Mesenchymal stem cell (in vitro differentiated cells and primary cell): ENCODE data around the gene C2CD4C.
A peak's percentile ranks its signal among the peaks of the same experiment; 100 is the strongest.

Experiments used
- DNase-seq: peaks from one replicate; pipeline ENCODE4 v3.0.0-alpha.2; 2013
- H2AFZ ChIP-seq: one replicate; pipeline ENCODE4 v1.6.1; 2013; ENCODE audit warnings: low read depth, mild to moderate bottlenecking, control low read depth, inconsistent platforms, low read length, moderate library complexity
- H2AK5ac ChIP-seq: 2 replicates; pipeline ENCODE4 v1.6.1; 2013; ENCODE audit warnings: low read length, moderate library complexity, mild to moderate bottlenecking, inconsistent platforms; ENCODE audit not compliant: severe bottlenecking
- H2BK120ac ChIP-seq: one replicate; pipeline ENCODE4 v1.6.1; 2013; ENCODE audit warnings: low read depth, mild to moderate bottlenecking, inconsistent platforms, low read length, moderate library complexity
- H2BK12ac ChIP-seq, 2 experiments: one replicate each; pipeline ENCODE4 v1.6.1; 2013; ENCODE audit warnings: inconsistent platforms in 2 of 2, low read length in 2 of 2, mild to moderate bottlenecking in 2 of 2, moderate library complexity in 2 of 2, control low read depth in 1 of 2
- H2BK15ac ChIP-seq: one replicate; pipeline ENCODE4 v1.6.1; 2013; ENCODE audit warnings: mild to moderate bottlenecking, low read depth, inconsistent platforms; ENCODE audit not compliant: poor library complexity, severe bottlenecking
- H2BK5ac ChIP-seq: 2 replicates; pipeline ENCODE4 v1.6.1; 2013; ENCODE audit warnings: low read depth, mild to moderate bottlenecking, low read length, control low read depth, inconsistent platforms; ENCODE audit not compliant: poor library complexity, severe bottlenecking
- H3K14ac ChIP-seq, 2 experiments: one replicate each; pipeline ENCODE4 v1.6.1; 2013; ENCODE audit warnings: inconsistent platforms in 2 of 2, low read length in 2 of 2, control low read depth in 1 of 2, mild to moderate bottlenecking in 1 of 2, moderate library complexity in 1 of 2
- H3K18ac ChIP-seq, 2 experiments: one replicate each; pipeline ENCODE4 v1.6.1; 2013; ENCODE audit warnings: inconsistent platforms in 2 of 2, low read length in 2 of 2, control low read depth in 1 of 2, low read depth in 1 of 2, mild to moderate bottlenecking in 1 of 2
- H3K23ac ChIP-seq, 2 experiments: one replicate each; pipeline ENCODE4 v1.6.1; 2013; ENCODE audit warnings: inconsistent platforms in 2 of 2, low read length in 2 of 2, mild to moderate bottlenecking in 2 of 2, moderate library complexity in 2 of 2, control low read depth in 1 of 2
- H3K27ac ChIP-seq: 2 replicates; pipeline ENCODE4 v1.5.1; 2013; ENCODE audit warnings: mild to moderate bottlenecking, moderate library complexity, low read length, control low read depth, inconsistent platforms; ENCODE audit not compliant: poor library complexity, severe bottlenecking
- H3K27me3 ChIP-seq, 2 experiments: 2 replicates each; pipeline versions ENCODE4 v1.6.1 to v1.7.0; 2013; ENCODE audit warnings: low read length in 2 of 2, mild to moderate bottlenecking in 2 of 2, moderate library complexity in 2 of 2, control low read depth in 1 of 2, inconsistent platforms in 1 of 2; ENCODE audit not compliant: control insufficient read depth in 1 of 2, insufficient read depth in 1 of 2
- H3K36me3 ChIP-seq, 2 experiments: 2 replicates each; pipeline versions ENCODE4 v1.6.1 to v1.7.0; 2013; ENCODE audit warnings: low read length in 2 of 2, control low read depth in 1 of 2, inconsistent platforms in 1 of 2, low read depth in 1 of 2, mild to moderate bottlenecking in 1 of 2; ENCODE audit not compliant: insufficient read depth in 2 of 2, control insufficient read depth in 1 of 2
- H3K4ac ChIP-seq, 2 experiments: one replicate each; pipeline ENCODE4 v1.6.1; 2013; ENCODE audit warnings: inconsistent platforms in 2 of 2, low read length in 2 of 2, mild to moderate bottlenecking in 2 of 2, moderate library complexity in 2 of 2, control low read depth in 1 of 2, low read depth in 1 of 2
- H3K4me1 ChIP-seq: 2 replicates; pipeline ENCODE4 v1.6.1; 2013; ENCODE audit warnings: low read depth, low read length, control low read depth; ENCODE audit not compliant: control insufficient read depth, insufficient read depth
- H3K4me2 ChIP-seq: 2 replicates; pipeline ENCODE4 v1.6.1; 2013; ENCODE audit warnings: low read length, mild to moderate bottlenecking, inconsistent platforms; ENCODE audit not compliant: poor library complexity, severe bottlenecking
- H3K4me3 ChIP-seq, 2 experiments: 2 replicates each; pipeline versions ENCODE4 v1.5.1 to v1.7.0; 2013; ENCODE audit warnings: low read length in 2 of 2, mild to moderate bottlenecking in 2 of 2, control low read depth in 1 of 2, low read depth in 1 of 2; ENCODE audit not compliant: insufficient read depth in 1 of 2
- H3K79me1 ChIP-seq: replicated peaks from 2 replicates; pipeline ENCODE4 v1.6.1; 2013; ENCODE audit warnings: mild to moderate bottlenecking, control low read depth, low read length, inconsistent platforms; ENCODE audit not compliant: poor library complexity, severe bottlenecking
- H3K9ac ChIP-seq: 2 replicates; pipeline ENCODE4 v1.7.0; 2013; ENCODE audit warnings: mild to moderate bottlenecking, low read length, moderate library complexity
- H3K9me3 ChIP-seq: 2 replicates; pipeline ENCODE4 v1.7.0; 2013; ENCODE audit warnings: mild to moderate bottlenecking, low read length; ENCODE audit not compliant: control insufficient read depth
- H4K8ac ChIP-seq: one replicate; pipeline ENCODE4 v1.6.1; 2013; ENCODE audit warnings: inconsistent platforms, mild to moderate bottlenecking, low read length, moderate library complexity
- H4K91ac ChIP-seq: one replicate; pipeline ENCODE4 v1.6.1; 2013; ENCODE audit warnings: mild to moderate bottlenecking, low read length, inconsistent platforms
- WGBS: methylation state at CpG from one replicate; pipeline ENCODE4 v1.1.7; 2013; ENCODE audit warnings: mixed read lengths; 5-methylcytosine and 5-hydroxymethylcytosine counted together

C2CD4C gene

DNA sequence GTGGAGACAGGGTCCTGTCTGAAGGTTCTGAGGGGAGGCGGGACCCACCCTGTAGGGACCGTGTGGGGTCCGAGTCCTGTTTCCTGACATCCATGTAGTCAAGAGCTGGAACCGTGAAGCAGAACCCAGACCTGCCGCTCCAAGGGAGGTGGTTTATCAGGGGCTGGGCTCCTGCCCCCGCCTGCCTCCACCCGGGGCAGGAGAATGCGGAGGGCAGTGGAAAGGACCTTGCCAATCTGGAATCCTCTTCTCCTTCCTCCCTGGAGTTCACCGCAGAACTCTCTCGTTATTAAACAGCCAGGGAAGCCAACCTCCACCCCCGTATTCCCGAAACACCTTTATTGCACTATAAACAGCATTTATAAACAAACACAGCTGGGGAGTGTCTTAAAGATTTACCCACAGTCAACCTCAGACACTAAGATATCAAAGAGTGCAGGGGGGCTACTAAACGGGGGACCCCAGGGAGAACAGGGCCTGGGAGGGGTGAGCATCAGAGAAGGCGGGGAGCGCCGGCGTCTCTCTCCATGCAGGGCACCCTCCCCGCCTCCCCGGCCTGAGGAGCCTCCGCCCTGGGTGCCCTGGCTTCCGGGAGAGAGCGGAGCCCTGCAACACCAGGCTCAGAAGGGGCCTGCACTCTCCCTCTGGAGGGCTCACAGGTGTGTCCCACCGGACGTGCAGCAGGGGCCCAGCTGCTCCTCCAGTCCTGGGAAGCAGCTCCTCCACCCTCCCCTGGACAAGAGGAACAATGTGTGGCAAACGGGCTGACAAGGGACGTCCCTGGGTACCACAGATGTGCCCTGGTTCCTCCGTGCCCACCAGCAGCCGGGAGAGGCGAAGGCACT is 3.6 kb downstream of the C2CD4C start:
- H3K23ac ChIP-seq, result no peak overlapping the region
- no peak overlapping the region for H3K9ac ChIP-seq
- H3K4ac ChIP-seq, result no peak overlapping the region
- peaks cover 27 to 72% of the 10 kb centered on the region in 2 experiments for H3K27me3 ChIP-seq
- no peak overlapping the region for H2BK120ac ChIP-seq
- peaks cover 17% of the 10 kb centered on the region for H3K4me1 ChIP-seq
- H2BK5ac ChIP-seq, result no peak overlapping the region
- H3K18ac ChIP-seq, result no peak overlapping the region
- H3K4me3 ChIP-seq, result no peak overlapping the region
- H3K14ac ChIP-seq, result no peak overlapping the region
- DNase-seq, result no peak
- H4K8ac ChIP-seq, result no peak overlapping the region
- H3K79me1 ChIP-seq, result no peaks in the 10 kb centered on the region
- WGBS, result 69% methylated on average over 29 of the region's 29 CpGs
- no peak overlapping the region for H2BK12ac ChIP-seq
- no peaks in the 10 kb centered on the region for H3K36me3 ChIP-seq
- H4K91ac ChIP-seq, result no peak overlapping the region
- H3K4me2 ChIP-seq, result no peak overlapping the region
- H2AFZ ChIP-seq, result no peak overlapping the region
- no peak overlapping the region for H3K27ac ChIP-seq
- H3K9me3 ChIP-seq, result no peaks in the 10 kb centered on the region
- no peak overlapping the region for H2AK5ac ChIP-seq
- H2BK15ac ChIP-seq, result no peak overlapping the region

DNA sequence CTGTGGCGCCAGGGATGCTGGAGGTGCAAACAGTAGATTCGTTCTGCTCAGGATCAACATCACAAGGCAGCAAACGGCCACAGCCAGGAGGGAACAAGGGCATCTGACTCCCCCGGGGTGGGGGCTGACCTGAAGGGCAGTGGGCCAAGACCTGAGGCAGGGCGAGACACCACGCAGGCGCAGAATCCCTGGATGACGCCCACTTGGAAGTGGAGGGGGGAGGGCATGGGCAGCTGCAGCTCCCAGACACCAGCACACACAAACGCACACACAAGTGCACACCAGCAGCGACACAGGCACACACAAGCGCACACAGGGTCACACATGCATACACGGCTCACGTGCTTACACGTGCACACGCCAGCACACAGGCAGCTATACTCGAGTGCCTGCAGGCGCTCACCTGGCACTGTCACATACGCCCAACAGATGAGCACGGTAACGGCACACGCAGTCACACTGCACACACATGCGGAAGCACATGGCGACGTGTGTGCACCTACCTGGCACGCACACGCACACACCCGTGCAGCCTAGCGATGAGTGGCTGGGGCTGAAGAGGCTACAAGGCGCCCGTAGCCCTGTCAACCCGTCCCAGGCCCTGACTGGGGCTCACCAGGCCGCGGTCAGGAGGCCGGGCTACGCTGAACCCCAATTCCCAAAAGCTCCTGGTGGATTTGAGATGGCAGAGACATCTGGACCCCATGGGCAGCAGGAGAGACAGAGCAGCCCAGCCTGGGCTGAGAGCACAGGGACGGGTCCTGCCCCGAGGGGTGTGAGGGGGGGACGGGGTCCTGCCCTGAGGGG is 5.5 kb downstream of the C2CD4C start:
- no peak overlapping the region for H3K14ac ChIP-seq

DNA sequence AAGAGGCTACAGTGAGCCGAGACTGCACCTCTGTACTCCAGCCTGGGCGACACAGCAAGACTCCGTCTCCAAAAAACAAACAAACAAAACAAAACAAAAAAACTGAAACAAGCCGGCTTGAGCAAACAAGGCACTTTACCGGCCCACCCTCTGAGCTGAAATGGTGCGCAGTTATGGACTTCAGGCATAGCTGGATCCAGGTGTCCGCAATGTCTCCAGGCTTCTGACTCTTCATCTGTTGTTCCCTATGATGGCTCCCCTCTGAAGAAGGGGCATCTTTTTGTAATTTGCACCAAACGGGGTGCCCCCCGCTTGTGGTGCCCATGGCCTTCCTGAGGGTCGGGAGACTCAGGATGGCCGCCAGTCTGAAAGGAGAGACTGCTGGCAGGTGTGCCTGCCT is 6.2 kb downstream of the C2CD4C start:
- Histone ChIP-seq H3K14ac (no peak overlapping the region), H3K36me3 (no peaks in the 10 kb centered on the region), H3K4me2 (no peak overlapping the region), H3K4me3 (no peak overlapping the region), H2BK5ac (no peak overlapping the region), H4K8ac (no peak overlapping the region), H3K9me3 (no peaks in the 10 kb centered on the region), H3K4ac (no peak overlapping the region), H3K27me3 (peaks cover 10 to 51% of the 10 kb centered on the region in 2 experiments), H2BK12ac (no peak overlapping the region), H2AFZ (no peak overlapping the region), H2AK5ac (no peak overlapping the region), H3K23ac (no peak overlapping the region), H3K18ac (no peak overlapping the region), H3K79me1 (no peaks in the 10 kb centered on the region), H2BK15ac (no peak overlapping the region), H3K4me1 (peaks cover 2% of the 10 kb centered on the region), H4K91ac (peak overlapping the region; percentile 14), H3K27ac (no peak overlapping the region), H2BK120ac (no peak overlapping the region), H3K9ac (no peak overlapping the region)
- WGBS, result 93% methylated on average over 11 of the region's 11 CpGs
- DNase-seq, result no peak

More for the DNA sequence above, 5.5 kb downstream of the C2CD4C start:
- Histone ChIP-seq H2AK5ac (no peak overlapping the region), H2BK15ac (no peak overlapping the region), H3K4me2 (no peak overlapping the region), H3K4me1 (peaks cover 5% of the 10 kb centered on the region), H2BK12ac (no peak overlapping the region), H2AFZ (no peak overlapping the region), H2BK120ac (no peak overlapping the region), H3K9ac (no peak overlapping the region), H4K91ac (peak overlapping the region; percentile 14), H3K79me1 (no peaks in the 10 kb centered on the region), H3K9me3 (no peaks in the 10 kb centered on the region), H3K27me3 (peaks cover 12 to 57% of the 10 kb centered on the region in 2 experiments), H3K4me3 (no peak overlapping the region), H3K4ac (no peak overlapping the region), H3K36me3 (no peaks in the 10 kb centered on the region), H3K27ac (no peak overlapping the region), H2BK5ac (no peak overlapping the region), H4K8ac (no peak overlapping the region), H3K23ac (no peak overlapping the region), H3K18ac (no peak overlapping the region)
- 91% methylated on average over 35 of the region's 38 CpGs for WGBS
- no peak for DNase-seq

- Histone ChIP-seq H2BK15ac (no peak overlapping the region), H3K79me1 (no peaks in the 10 kb centered on the region), H3K4me3 (no peak overlapping the region), H2BK5ac (no peak overlapping the region), H2BK12ac (no peak overlapping the region), H3K27ac (no peak overlapping the region), H4K8ac (no peak overlapping the region), H3K4me2 (no peak overlapping the region), H3K18ac (no peak overlapping the region), H2AK5ac (no peak overlapping the region), H3K36me3 (no peaks in the 10 kb centered on the region), H3K27me3 (peaks cover 13 to 43% of the 10 kb centered on the region in 2 experiments), H4K91ac (no peak overlapping the region), H3K4ac (no peak overlapping the region), H3K14ac (no peak overlapping the region), H3K9ac (no peak overlapping the region), H3K23ac (no peak overlapping the region), H2AFZ (no peak overlapping the region), H3K4me1 (peaks cover 2% of the 10 kb centered on the region), H3K9me3 (no peaks in the 10 kb centered on the region), H2BK120ac (no peak overlapping the region)
- WGBS, result 83% methylated on average over 37 of the region's 38 CpGs
- DNase-seq, result no peak
Measured at GRCh38 chr19:401866-402511, 7.0 kb downstream of the C2CD4C start.
